Sigmoid colon (tissue), 7 donors: Measurements from ENCODE around the gene CLMN. TPM values are rescaled to one million over a fixed set of nuclear protein-coding genes. Genes with fewer than 3 reads are reported as not detected.

Source experiments
- DNase-seq: peaks from one replicate; pipeline ENCODE4 v3.0.0-alpha.2; 2019
- H3K27ac ChIP-seq, 4 donors: fragments of 200-600 bp; sonication (generic); one replicate each; pipeline ENCODE4 v1.5.1; 2016 to 2019; ENCODE audit warnings: mild to moderate bottlenecking in 1 of 4
- H3K27me3 ChIP-seq, 3 donors: fragments of 200-600 bp; sonication (generic); one replicate each; pipeline ENCODE4 v1.5.1; 2019; ENCODE audit warnings: mild to moderate bottlenecking in 1 of 3
- H3K36me3 ChIP-seq, 4 donors: fragments of 200-600 bp; sonication (generic); one replicate each; pipeline ENCODE4 v1.5.1; 2016 to 2019
- H3K4me1 ChIP-seq, 4 donors: fragments of 200-600 bp; sonication (generic); one replicate each; pipeline ENCODE4 v1.5.1; 2017 to 2019
- H3K4me3 ChIP-seq, 4 donors: fragments of 200-600 bp; sonication (generic); one replicate each; pipeline ENCODE4 v1.5.1; 2017 to 2019; ENCODE audit warnings: mild to moderate bottlenecking in 2 of 4, moderate library complexity in 1 of 4
- H3K9me3 ChIP-seq, 4 donors: fragments of 200-600 bp in 3 of 4; sonication (generic) in 3 of 4; one replicate each; pipeline versions ENCODE4 v1.5.1 to v1.6.1; 2013 to 2019
- CTCF ChIP-seq, 4 experiments: fragments of 450-650 bp in 3 of 4; fragments of 200-600 bp in 1 of 4; IDR thresholded peaks; one replicate each; pipeline ENCODE4 v1.5.1; 2016 to 2019; ENCODE audit warnings: antibody characterized with exemption in 4 of 4, mild to moderate bottlenecking in 3 of 4, moderate library complexity in 2 of 4
- EP300 ChIP-seq, 4 donors: sonication (generic); formaldehyde crosslinking; IDR thresholded peaks; one replicate each; pipeline ENCODE4 v1.6.1; 2017; ENCODE audit warnings: antibody characterized with exemption in 4 of 4
- POLR2A ChIP-seq, 2 donors: fragments of 450-650 bp; IDR thresholded peaks; one replicate each; pipeline ENCODE4 v1.6.1; 2016; ENCODE audit warnings: antibody characterized with exemption in 2 of 2, mild to moderate bottlenecking in 2 of 2, moderate library complexity in 2 of 2
- POLR2AphosphoS5 ChIP-seq, 4 donors: sonication (generic); formaldehyde crosslinking; IDR thresholded peaks; one replicate each; pipeline ENCODE4 v1.6.1; 2017; ENCODE audit warnings: antibody characterized with exemption in 4 of 4
- WGBS, 2 donors: extraction: QIAGEN DNeasy Blood & Tissue Kit; methylation state at CpG; one replicate each; pipeline ENCODE4 v1.1.7; 2013; 5-methylcytosine and 5-hydroxymethylcytosine counted together
- intact Hi-C: fragments of 100-400 bp; cut with DNase I; formaldehyde crosslinking; loops from one replicate; pipeline ENCODE4 v1.15.1; 2023
- polyA plus RNA-seq, 3 donors: library from polyadenylated mRNA; stranded (reverse); fragments of 200-250 nt; gene quantifications; one replicate each; pipeline ENCODE4 v1.2.3, GENCODE V29; 2013
- total RNA-seq, 4 donors: library from RNA; depleted of rRNA; stranded (reverse); fragments of >200 nt; gene quantifications; one replicate each; pipeline ENCODE4 v1.1.0, GENCODE V29; 2016
- donor health status: healthy with polysubstance abuse.
- donor health status: Bipolar disorder and iron deficiency.
- donor health status: healthy.

Gene CLMN
- total and polyA plus RNA-seq, 7 donors, result 3.5 to 40.2 (median 9.1) TPM

- H3K9me3 ChIP-seq, result no peaks in the 10 kb centered on the region
- 74 to 83% methylated on average over 5 of the region's 5 CpGs for WGBS, 2 donors
- H3K27ac ChIP-seq, result no peak overlapping the region
- intact Hi-C loops, result no loop called here
- H3K27me3 ChIP-seq, result no peaks in the 10 kb centered on the region
- H3K4me3 ChIP-seq, result no peak overlapping the region
- no peak for DNase-seq
- no peaks in the 10 kb centered on the region for H3K36me3 ChIP-seq
- TF ChIP-seq POLR2AphosphoS5 (IDR thresholded peaks at IDR 0.05) (no peak), EP300 (IDR thresholded peaks at IDR 0.05) (no peak), CTCF (IDR thresholded peaks at IDR 0.05) (no peak), POLR2A (IDR thresholded peaks at IDR 0.05) (no peak)
- H3K4me1 ChIP-seq, result peaks cover 0 to 11% (median 0%) of the 10 kb centered on the region in 4 donors
These were observed 47.7 kb downstream of the CLMN start for GRCh38 chr14:95272057-95272456.

DNA sequence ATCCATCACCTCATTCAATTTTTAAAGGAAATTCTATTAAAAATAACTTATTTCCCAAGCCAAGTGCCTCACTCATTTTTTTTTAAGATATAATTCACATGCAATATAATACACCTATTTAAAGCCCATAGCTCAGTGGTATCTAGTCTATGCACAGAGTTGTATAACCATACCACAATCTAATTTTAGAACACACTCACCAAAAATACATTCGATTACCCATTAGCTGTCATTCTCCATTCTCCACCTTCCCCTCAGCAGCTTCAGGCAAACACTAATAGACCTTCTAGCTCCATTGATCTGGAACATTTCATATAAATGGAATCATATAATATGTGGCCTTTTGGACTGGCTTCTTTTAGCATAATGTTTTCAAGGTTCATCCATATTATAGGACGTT, 49.5 kb downstream of the CLMN start:
- TF ChIP-seq POLR2A (IDR thresholded peaks at IDR 0.05), result no peak
- TF ChIP-seq CTCF (IDR thresholded peaks at IDR 0.05), result no peak
- TF ChIP-seq POLR2AphosphoS5 (IDR thresholded peaks at IDR 0.05), result no peak
- TF ChIP-seq EP300 (IDR thresholded peaks at IDR 0.05), result no peak

GRCh38 chr14:95269493-95269892, 50.2 kb downstream of the CLMN start:
- intact Hi-C loops, result no loop called here
- TF ChIP-seq POLR2A (IDR thresholded peaks at IDR 0.05), result no peak
- TF ChIP-seq POLR2AphosphoS5 (IDR thresholded peaks at IDR 0.05), result no peak
- TF ChIP-seq CTCF (IDR thresholded peaks at IDR 0.05), result no peak
- no peak for TF ChIP-seq EP300 (IDR thresholded peaks at IDR 0.05)
- Histone ChIP-seq H3K36me3 (no peaks in the 10 kb centered on the region), H3K27ac (no peak overlapping the region), H3K4me1 (peaks cover 0 to 29% (median 16%) of the 10 kb centered on the region in 4 donors), H3K9me3 (no peaks in the 10 kb centered on the region), H3K4me3 (no peak overlapping the region), H3K27me3 (no peaks in the 10 kb centered on the region)
- DNase-seq, result no peak
- WGBS, 2 donors, result 93 to 95% methylated on average over 2 of the region's 2 CpGs

More for the DNA sequence above, 49.5 kb downstream of the CLMN start:
- Histone ChIP-seq H3K9me3 (no peaks in the 10 kb centered on the region), H3K4me1 (peaks cover 0 to 22% (median 10%) of the 10 kb centered on the region in 4 donors), H3K4me3 (no peak overlapping the region), H3K36me3 (no peaks in the 10 kb centered on the region), H3K27me3 (no peaks in the 10 kb centered on the region), H3K27ac (no peak overlapping the region)
- intact Hi-C loops, result no loop called here
- 77 to 90% methylated on average over 2 of the region's 2 CpGs for WGBS, 2 donors
- DNase-seq, result no peak

DNA sequence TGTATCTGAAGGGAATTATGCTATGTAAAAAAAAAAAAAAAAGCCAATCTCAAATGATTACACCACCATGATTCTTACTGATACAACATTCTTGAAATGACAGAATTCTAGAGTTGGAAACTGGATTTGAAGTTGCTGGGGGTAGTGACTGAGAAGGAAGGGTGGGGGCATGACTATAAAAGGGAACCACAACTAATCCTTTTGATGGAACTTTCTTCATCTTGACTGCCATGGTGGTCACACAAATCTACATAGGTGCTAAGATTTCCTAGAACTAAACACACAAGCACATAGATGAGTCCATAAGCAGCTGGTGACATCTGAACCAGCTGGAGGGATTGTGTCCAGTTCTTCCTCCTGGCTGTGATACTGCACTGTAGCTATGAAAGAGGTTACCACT, 51.4 kb downstream of the CLMN start:
- no peak for TF ChIP-seq POLR2A (IDR thresholded peaks at IDR 0.05)
- TF ChIP-seq CTCF (IDR thresholded peaks at IDR 0.05), result no peak
- no peak for TF ChIP-seq POLR2AphosphoS5 (IDR thresholded peaks at IDR 0.05)
- no peak for TF ChIP-seq EP300 (IDR thresholded peaks at IDR 0.05)
- Histone ChIP-seq H3K27ac (no peak overlapping the region), H3K4me1 (peaks cover 0 to 27% (median 16%) of the 10 kb centered on the region in 4 donors), H3K4me3 (no peak overlapping the region), H3K36me3 (no peaks in the 10 kb centered on the region), H3K9me3 (no peaks in the 10 kb centered on the region), H3K27me3 (no peaks in the 10 kb centered on the region)
- intact Hi-C loops, result no loop called here
- DNase-seq, result no peak

DNA sequence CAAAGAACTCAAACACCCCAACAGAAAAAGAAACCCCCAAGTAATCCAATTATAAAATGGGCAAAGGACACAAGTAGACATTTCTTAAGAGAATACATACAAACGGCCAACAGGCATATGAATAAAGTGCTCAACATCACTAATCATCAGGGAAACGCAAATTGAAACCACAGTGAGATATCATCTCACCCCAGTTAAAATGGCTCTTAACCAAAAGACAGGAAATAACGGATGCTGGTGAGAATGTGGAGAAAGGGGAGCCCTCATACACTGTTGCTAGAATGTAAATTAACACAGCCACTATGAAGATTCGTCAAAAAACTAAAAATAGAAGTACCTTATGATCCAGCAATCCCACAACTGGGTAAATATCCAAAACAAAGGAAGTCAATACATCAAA, 52.4 kb downstream of the CLMN start:
- Histone ChIP-seq H3K9me3 (no peaks in the 10 kb centered on the region), H3K4me1 (peaks cover 0 to 25% (median 18%) of the 10 kb centered on the region in 4 donors), H3K27me3 (no peaks in the 10 kb centered on the region), H3K27ac (no peak overlapping the region), H3K36me3 (no peaks in the 10 kb centered on the region), H3K4me3 (no peak overlapping the region)
- no peak for TF ChIP-seq POLR2A (IDR thresholded peaks at IDR 0.05)
- no peak for TF ChIP-seq CTCF (IDR thresholded peaks at IDR 0.05)
- no peak for TF ChIP-seq EP300 (IDR thresholded peaks at IDR 0.05)
- no peak for TF ChIP-seq POLR2AphosphoS5 (IDR thresholded peaks at IDR 0.05)
- DNase-seq, result no peak
- WGBS, 2 donors, result 53 to 83% methylated on average over 4 of the region's 4 CpGs
- intact Hi-C loops, result no loop called here
